GM12878 (cell line): ENCODE measurements around the gene SSUH2. TPM values are rescaled to one million over a fixed set of nuclear protein-coding genes. Genes with fewer than 3 reads are reported as not detected.

ENCODE experiments used
- ATAC-seq: fragments of 200-7000 bp; cut with Tn5 transposase; 3 replicates; pipeline ENCODE4 v1.9.1; 2020; ENCODE audit warnings: mild to moderate bottlenecking, moderate library complexity
- BruUV-seq: library from RNA; stranded (reverse); fragments of 400-500 nt; replicated peaks from 2 replicates; lab custom pipeline; 2021; lab: Mats Ljungman, UMichigan
- CTCF ChIA-PET: fragments of 300-600 bp; sonication (Branson Sonifier 250); formaldehyde crosslinking; extraction: SDS; loops from one replicate; lab custom pipeline; 2021; ENCODE audit warnings: inconsistent platforms; lab: Yijun Ruan, JAX
- POLR2A ChIA-PET: fragments of 350-600 bp; formaldehyde crosslinking; extraction: SDS; loops from one replicate; lab custom pipeline; 2021; ENCODE audit warnings: inconsistent platforms; lab: Charles Lee
- RAD21 ChIA-PET: fragments of 300-600 bp; sonication (Branson Sonifier 250); formaldehyde crosslinking; loops from one replicate; lab custom pipeline; 2023; ENCODE audit warnings: antibody characterized with exemption; ENCODE audit not compliant: unreplicated experiment; lab: Charles Lee
- SMC1A ChIA-PET: fragments of 300-600 bp; sonication (Branson Sonifier 250); formaldehyde crosslinking; loops from one replicate; lab custom pipeline; 2023; ENCODE audit not compliant: unreplicated experiment, uncharacterized antibody; lab: Charles Lee
- DNase-seq: peaks from one replicate; pipeline ENCODE4 v3.0.0-alpha.2; 2011; ENCODE audit warnings: low read depth, low spot score
- FAIRE-seq: peaks from 3 replicates; lab custom pipeline; 2011; peaks lifted over from hg19 to GRCh38; lab: Jason Lieb, UNC
- H2AFZ ChIP-seq: 2 replicates; pipeline ENCODE4 v1.6.0; 2011; ENCODE audit warnings: low read depth, low read length, control low read depth; ENCODE audit not compliant: control insufficient read depth
- H3K27ac ChIP-seq: 2 replicates; pipeline ENCODE4 v1.5.1; 2011; ENCODE audit warnings: control low read depth; ENCODE audit not compliant: control insufficient read depth, insufficient read depth
- H3K27me3 ChIP-seq, 2 experiments: replicated peaks in 1 of 2; 2 replicates each; pipeline versions ENCODE4 v1.6.0 to v1.6.1; 2011; ENCODE audit warnings: low read length in 1 of 2; ENCODE audit not compliant: control insufficient read depth in 2 of 2, insufficient read depth in 2 of 2
- H3K36me3 ChIP-seq, 2 experiments: 2 replicates each; pipeline ENCODE4 v1.5.1; 2011; ENCODE audit warnings: low read length in 1 of 2; ENCODE audit not compliant: control insufficient read depth in 2 of 2, insufficient read depth in 2 of 2
- H3K4me1 ChIP-seq: 2 replicates; pipeline ENCODE4 v1.6.1; 2011; ENCODE audit warnings: mild to moderate bottlenecking, low read length, moderate library complexity, mixed read lengths; ENCODE audit not compliant: control insufficient read depth, insufficient read depth
- H3K4me2 ChIP-seq: 2 replicates; pipeline ENCODE4 v1.6.0; 2011; ENCODE audit warnings: control low read depth; ENCODE audit not compliant: control insufficient read depth, insufficient read depth
- H3K4me3 ChIP-seq: fragments of 200-600 bp; sonication (generic); 2 replicates; pipeline ENCODE4 v1.5.1; 2016
- H3K79me2 ChIP-seq: 2 replicates; pipeline ENCODE4 v1.6.0; 2011; ENCODE audit warnings: low read length; ENCODE audit not compliant: control insufficient read depth, insufficient read depth
- H3K9ac ChIP-seq: 2 replicates; pipeline ENCODE4 v1.8.0; 2011; ENCODE audit warnings: low read length, control low read depth, mixed read lengths; ENCODE audit not compliant: control insufficient read depth, insufficient read depth
- H3K9me3 ChIP-seq: replicated peaks from 3 replicates; pipeline ENCODE4 v1.5.1; 2011; ENCODE audit warnings: mild to moderate bottlenecking, low read length; ENCODE audit not compliant: control insufficient read depth, insufficient read depth
- H4K20me1 ChIP-seq: 2 replicates; pipeline ENCODE4 v1.6.0; 2011; ENCODE audit not compliant: control insufficient read depth, insufficient read depth
- BCL3 ChIP-seq: IDR thresholded peaks from 2 replicates; pipeline ENCODE4 v1.6.1; 2011; ENCODE audit warnings: borderline replicate concordance, low read depth, mild to moderate bottlenecking, moderate library complexity, low read length; ENCODE audit not compliant: insufficient read depth, poor library complexity, severe bottlenecking
- CBX5 ChIP-seq: sonication (generic); IDR thresholded peaks from 2 replicates; pipeline ENCODE4 v1.6.1; 2016; ENCODE audit warnings: low read depth, moderate library complexity, mild to moderate bottlenecking, inconsistent platforms
- IKZF2 ChIP-seq, 2 experiments: fragments of 450-650 bp; IDR thresholded peaks; 2 replicates each; pipeline ENCODE4 v1.6.1; 2017; ENCODE audit warnings: mild to moderate bottlenecking in 2 of 2, moderate library complexity in 2 of 2
- MYC ChIP-seq: IDR thresholded peaks from 2 replicates; pipeline ENCODE4 v1.6.1; 2011; ENCODE audit warnings: mild to moderate bottlenecking, low read length, moderate library complexity, inconsistent platforms; ENCODE audit not compliant: insufficient read depth, insufficient replicate concordance, insufficient read length, severe bottlenecking
- NFYA ChIP-seq: IDR thresholded peaks from 2 replicates; pipeline ENCODE4 v1.6.1; 2011; ENCODE audit warnings: low read depth, mild to moderate bottlenecking, low read length, improper control_type of control experiment, borderline replicate concordance
- POLR2AphosphoS2 ChIP-seq: IDR thresholded peaks from 2 replicates; pipeline ENCODE4 v1.6.1; 2011; ENCODE audit warnings: low read depth, mild to moderate bottlenecking, low read length, improper control_type of control experiment, moderate library complexity
- TARDBP ChIP-seq: IDR thresholded peaks from 2 replicates; pipeline ENCODE4 v1.6.1; 2016; ENCODE audit warnings: borderline replicate concordance
- TBL1XR1 ChIP-seq: IDR thresholded peaks from 2 replicates; pipeline ENCODE4 v1.6.1; 2012; ENCODE audit warnings: low read depth, low read length, improper control_type of control experiment
- TCF3 ChIP-seq: IDR thresholded peaks from 2 replicates; pipeline ENCODE4 v1.6.1; 2012; ENCODE audit warnings: low read depth, mild to moderate bottlenecking, low read length, borderline replicate concordance; ENCODE audit not compliant: insufficient read depth
- WGBS: methylation state at CpG from one replicate; pipeline ENCODE4 v1.1.6; 2016; ENCODE audit warnings: low lambda C conversion rate; ENCODE audit not compliant: insufficient replicate concordance, insufficient coverage; ENCODE audit errors: missing lambda C conversion rate; 5-methylcytosine and 5-hydroxymethylcytosine counted together
- in situ Hi-C: fragments of 300-500 bp; cut with MboI; formaldehyde crosslinking; loops from 9 replicates; pipeline ENCODE4 v1.14.3; 2018; ENCODE audit warnings: mixed read lengths
- intact Hi-C: fragments of 100-400 bp; cut with micrococcal nuclease; formaldehyde crosslinking; loops from one replicate; pipeline ENCODE4 v1.14.2; 2022; ENCODE audit not compliant: unreplicated experiment
- polyA plus RNA-seq, 11 experiments: library from polyadenylated mRNA; depleted of rRNA in 4 of 11; unstranded in 6 of 11; stranded (reverse) in 5 of 11; fragments of >200 nt; fragmentation: Nextera tagmentation in 4 of 11; fragmentation: Illumina TruSeq in 1 of 11; extraction: Ambion mirVana in 4 of 11; extraction: Trizol in 1 of 11; gene quantifications; 1 replicate in 1 of 11; 2 replicates in 10 of 11; pipeline versions ENCODE4 v1.2.1 to v1.2.3, GENCODE V29; 2011 to 2016; ENCODE audit warnings: inconsistent platforms in 2 of 11, missing spikeins in 2 of 11, low read depth in 1 of 11
- total RNA-seq, 4 experiments: library from RNA; depleted of rRNA in 3 of 4; stranded (reverse); fragments of >200 nt in 3 of 4; fragmentation: Illumina TruSeq in 1 of 4; extraction: Trizol in 1 of 4; gene quantifications; 2 replicates each; pipeline versions ENCODE4 v1.2.1 to v1.2.3, GENCODE V29; 2013 to 2021

SSUH2 gene
- total and polyA plus RNA-seq, 10 of the 15 experiments (the other 5 are each of a cell fraction or from before 2014, with no cell fraction given) = 0.09 to 0.26 TPM; not detected in 8

DNA sequence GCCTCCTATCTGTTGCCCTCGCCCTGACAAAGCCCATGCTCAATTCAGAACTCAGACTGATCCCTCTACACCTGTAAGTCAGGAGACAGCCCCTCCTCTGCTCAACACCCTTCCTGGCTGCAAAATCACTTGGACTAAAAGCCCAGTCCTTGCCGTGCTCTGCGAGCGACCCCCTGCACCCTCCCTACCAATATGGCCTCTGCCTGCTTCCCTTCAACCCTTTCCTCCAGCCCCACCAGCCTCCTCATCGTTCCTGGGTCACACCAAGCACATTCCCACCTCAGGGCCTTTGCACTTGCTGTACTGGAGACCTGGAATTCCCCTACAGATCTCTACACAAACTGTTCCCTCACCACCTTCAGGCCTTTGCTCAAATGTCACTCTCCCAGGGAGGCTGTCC is 5.2 kb upstream of the SSUH2 start (continued):
- TF ChIP-seq BCL3 = no peak
- TF ChIP-seq, all 136 proteins: peak for 0

DNA sequence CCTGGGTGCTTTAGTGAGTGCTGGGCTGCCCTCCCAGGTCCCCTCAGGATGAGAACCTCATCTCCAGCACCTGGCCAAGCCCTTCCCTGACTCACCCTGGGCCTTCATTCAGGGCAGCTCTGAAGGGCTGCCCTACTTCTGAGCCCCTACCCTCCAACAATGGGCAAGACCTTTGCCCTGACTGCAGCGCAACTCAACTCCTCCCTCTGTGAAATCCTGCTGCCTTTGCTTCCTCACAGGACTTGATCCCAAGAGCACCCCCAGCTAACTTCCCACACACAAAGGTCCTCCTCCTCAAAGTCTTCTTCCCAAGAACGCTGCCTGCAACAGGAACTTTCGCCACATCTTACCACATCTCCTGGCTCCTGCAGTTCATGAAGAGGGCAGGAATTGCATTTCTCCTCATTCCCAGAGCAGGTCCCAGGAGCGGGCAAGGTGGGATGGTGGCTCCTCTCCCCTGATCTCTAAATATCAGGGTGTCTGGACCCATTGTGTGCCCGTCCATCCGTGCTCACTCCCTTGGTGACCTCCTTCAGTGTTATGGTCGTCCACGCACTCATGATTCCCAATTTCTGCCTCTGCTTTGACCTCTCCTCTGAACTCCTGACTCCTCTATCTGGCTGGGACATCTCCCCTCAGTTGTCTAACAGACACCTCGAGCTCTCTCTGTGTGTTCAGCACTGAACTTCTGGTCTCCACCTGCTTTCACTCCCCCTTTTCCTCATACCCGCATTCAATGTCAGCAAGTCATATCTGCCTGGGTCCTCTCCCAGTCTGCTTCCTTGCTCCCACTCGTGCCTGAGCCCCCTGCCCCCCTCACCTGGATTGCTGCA is 4.5 kb upstream of the SSUH2 start:
- in situ Hi-C loops (no loop called here), intact Hi-C loops (no loop called here)
- ATAC-seq = no peak
- H2AFZ ChIP-seq = no peak overlapping the region
- TF ChIP-seq TBL1XR1 (no peak), POLR2AphosphoS2 (no peak), TCF3 (no peak), CBX5 (no peak), BCL3 (no peak), TARDBP (no peak), MYC (no peak), IKZF2 (IDR thresholded peaks at IDR 0.05) (no peak), NFYA (no peak)
- no peaks in the 10 kb centered on the region for H3K4me1 ChIP-seq
- DNase-seq = no peak
- ChIA-PET CTCF (interaction anchor here (1.0 kb wide), 1 partner anchor 15 kb away, joined by 3 read pairs; no protein-coding TSS in a partner anchor), RAD21 (no interaction called here), POLR2A (no interaction called here), SMC1A (no interaction called here)
- WGBS = 33% methylated on average over 11 of the region's 11 CpGs
- H3K27ac ChIP-seq = no peak overlapping the region
- FAIRE-seq = no peak
- no peaks in the 10 kb centered on the region for H3K79me2 ChIP-seq
- no peaks in the 10 kb centered on the region for H3K9me3 ChIP-seq
- no TSS peak for BruUV-seq
- no peaks in the 10 kb centered on the region for H3K36me3 ChIP-seq
- no peak overlapping the region for H3K9ac ChIP-seq
- no peak overlapping the region for H3K4me2 ChIP-seq
- no peaks in the 10 kb centered on the region for H4K20me1 ChIP-seq
- H3K4me3 ChIP-seq = no peak overlapping the region
- H3K27me3 ChIP-seq = peaks cover 0 to 2% of the 10 kb centered on the region in 2 experiments; a peak in 1 of 4 replicates
